H9 (cell line): Measurements from ENCODE around the gene GRID1. TPM values are rescaled to one million over a fixed set of nuclear protein-coding genes. Genes with fewer than 3 reads are reported as not detected.

ENCODE experiments used
- DNase-seq: peaks from one replicate; pipeline ENCODE4 v3.0.0-alpha.2; 2017
- H2AFZ ChIP-seq: one replicate; pipeline ENCODE4 v1.6.1; 2013; ENCODE audit warnings: mild to moderate bottlenecking, low read length, control low read depth, moderate library complexity
- H2AK5ac ChIP-seq: 2 replicates; pipeline ENCODE4 v1.6.1; 2013; ENCODE audit warnings: low read length, control low read depth, mixed read lengths; ENCODE audit not compliant: insufficient read length
- H2BK120ac ChIP-seq: one replicate; pipeline ENCODE4 v1.6.1; 2013; ENCODE audit warnings: low read depth, mild to moderate bottlenecking, low read length, control low read depth, inconsistent platforms; ENCODE audit not compliant: poor library complexity, severe bottlenecking
- H2BK12ac ChIP-seq: 2 replicates; pipeline ENCODE4 v1.6.1; 2013; ENCODE audit warnings: low read length, control low read depth, mixed read lengths, low read depth; ENCODE audit not compliant: insufficient read length
- H2BK15ac ChIP-seq: 2 replicates; pipeline ENCODE4 v1.6.1; 2013; ENCODE audit warnings: low read depth, low read length, control low read depth
- H2BK20ac ChIP-seq: one replicate; pipeline ENCODE4 v1.6.1; 2013; ENCODE audit warnings: low read depth, mild to moderate bottlenecking, low read length, control low read depth, inconsistent platforms; ENCODE audit not compliant: poor library complexity, severe bottlenecking
- H2BK5ac ChIP-seq: 2 replicates; pipeline ENCODE4 v1.6.1; 2013; ENCODE audit warnings: low read length, control low read depth, mixed read lengths; ENCODE audit not compliant: insufficient read length
- H3K14ac ChIP-seq: 2 replicates; pipeline ENCODE4 v1.6.1; 2013; ENCODE audit warnings: low read length, control low read depth; ENCODE audit not compliant: insufficient read depth
- H3K18ac ChIP-seq: 2 replicates; pipeline ENCODE4 v1.6.1; 2013; ENCODE audit warnings: low read depth, mild to moderate bottlenecking, mixed read lengths, low read length, control low read depth; ENCODE audit not compliant: insufficient read length
- H3K23ac ChIP-seq: 2 replicates; pipeline ENCODE4 v1.6.1; 2013; ENCODE audit warnings: low read length, control low read depth, mixed read lengths, low read depth; ENCODE audit not compliant: insufficient read length
- H3K23me2 ChIP-seq: 2 replicates; pipeline ENCODE4 v1.6.1; 2013; ENCODE audit warnings: low read depth, mild to moderate bottlenecking, mixed read lengths, low read length, control low read depth; ENCODE audit not compliant: insufficient read length, poor library complexity, severe bottlenecking
- H3K27ac ChIP-seq: 2 replicates; pipeline ENCODE4 v1.5.1; 2013; ENCODE audit warnings: low read length, control low read depth, mixed read lengths, low read depth; ENCODE audit not compliant: insufficient read length
- H3K27me3 ChIP-seq: 2 replicates; pipeline ENCODE4 v1.6.1; 2013; ENCODE audit warnings: low read length, control low read depth, inconsistent platforms; ENCODE audit not compliant: insufficient read depth
- H3K4ac ChIP-seq: 2 replicates; pipeline ENCODE4 v1.6.1; 2013; ENCODE audit warnings: low read depth, mild to moderate bottlenecking, control low read depth, inconsistent platforms, low read length, moderate library complexity
- H3K4me1 ChIP-seq: 2 replicates; pipeline ENCODE4 v1.6.1; 2013; ENCODE audit warnings: low read length, control low read depth, inconsistent platforms; ENCODE audit not compliant: insufficient read depth
- H3K4me2 ChIP-seq: 2 replicates; pipeline ENCODE4 v1.6.1; 2013; ENCODE audit warnings: low read length, control low read depth, mixed read lengths; ENCODE audit not compliant: insufficient read length, insufficient read depth
- H3K56ac ChIP-seq: 2 replicates; pipeline ENCODE4 v1.6.1; 2013; ENCODE audit warnings: low read depth, mild to moderate bottlenecking, mixed read lengths, low read length, control low read depth; ENCODE audit not compliant: insufficient read length
- H3K79me1 ChIP-seq: 2 replicates; pipeline ENCODE4 v1.6.1; 2013; ENCODE audit warnings: low read depth, mild to moderate bottlenecking, moderate library complexity, low read length, control low read depth, inconsistent platforms; ENCODE audit not compliant: insufficient read depth, poor library complexity, severe bottlenecking
- H3K79me2 ChIP-seq: 2 replicates; pipeline ENCODE4 v1.6.1; 2013; ENCODE audit warnings: low read length, control low read depth, inconsistent platforms; ENCODE audit not compliant: insufficient read depth
- H3K9ac ChIP-seq: 2 replicates; pipeline ENCODE4 v1.6.1; 2013; ENCODE audit warnings: low read length, control low read depth, mixed read lengths; ENCODE audit not compliant: insufficient read length; ENCODE audit errors: extremely low read depth
- H3K9me3 ChIP-seq: one replicate; pipeline ENCODE4 v1.6.1; 2013; ENCODE audit warnings: low read depth, low read length, inconsistent platforms; ENCODE audit not compliant: control insufficient read depth
- H3T11ph ChIP-seq: one replicate; pipeline ENCODE4 v1.6.1; 2013; ENCODE audit warnings: mild to moderate bottlenecking, low read length, control low read depth, inconsistent platforms
- H4K20me1 ChIP-seq: one replicate; pipeline ENCODE4 v1.6.1; 2013; ENCODE audit not compliant: control insufficient read depth, insufficient read length, insufficient read depth
- H4K5ac ChIP-seq: 2 replicates; pipeline ENCODE4 v1.6.1; 2013; ENCODE audit warnings: low read depth, mild to moderate bottlenecking, mixed read lengths, low read length, control low read depth; ENCODE audit not compliant: insufficient read length
- H4K8ac ChIP-seq: replicated peaks from 2 replicates; pipeline ENCODE4 v1.6.1; 2013; ENCODE audit warnings: low read length, control low read depth, mixed read lengths, low read depth; ENCODE audit not compliant: insufficient read length
- H4K91ac ChIP-seq: 2 replicates; pipeline ENCODE4 v1.6.1; 2013; ENCODE audit warnings: low read depth, mild to moderate bottlenecking, moderate library complexity, mixed read lengths, low read length, control low read depth; ENCODE audit not compliant: insufficient read length
- H3K27ac Mint-ChIP-seq, 3 experiments: 2 replicates in 2 of 3; 3 replicates in 1 of 3; pipeline ENCODE4 v1.8.0; 2020 to 2021; ENCODE audit warnings: mixed read lengths in 3 of 3, mild to moderate bottlenecking in 1 of 3, moderate library complexity in 1 of 3
- H3K27me3 Mint-ChIP-seq: 2 replicates; pipeline ENCODE4 v1.8.0; 2021; ENCODE audit warnings: low read depth, mild to moderate bottlenecking, moderate library complexity, mixed read lengths
- H3K36me3 Mint-ChIP-seq, 3 experiments: 2 replicates in 2 of 3; 3 replicates in 1 of 3; pipeline ENCODE4 v1.8.0; 2020 to 2021; ENCODE audit warnings: low read depth in 3 of 3, mixed read lengths in 3 of 3; ENCODE audit not compliant: insufficient read depth in 1 of 3
- H3K4me1 Mint-ChIP-seq, 2 experiments: 2 replicates each; pipeline ENCODE4 v1.8.0; 2020; ENCODE audit warnings: mixed read lengths in 2 of 2
- H3K4me3 Mint-ChIP-seq, 2 experiments: 2 replicates in 1 of 2; 3 replicates in 1 of 2; pipeline ENCODE4 v1.8.0; 2020 to 2021; ENCODE audit warnings: mild to moderate bottlenecking in 2 of 2, mixed read lengths in 2 of 2, moderate library complexity in 1 of 2
- H3K9me3 Mint-ChIP-seq, 2 experiments: 2 replicates in 1 of 2; 3 replicates in 1 of 2; pipeline ENCODE4 v1.8.0; 2020; ENCODE audit warnings: mild to moderate bottlenecking in 2 of 2, mixed read lengths in 2 of 2, moderate library complexity in 1 of 2
- CTCF ChIP-seq: fragments of 200-600 bp; sonication (generic); conservative IDR thresholded peaks from 3 replicates; pipeline ENCODE4 v1.8.0; 2021; ENCODE audit warnings: antibody characterized with exemption, mild to moderate bottlenecking
- WGBS: extraction: QIAGEN DNeasy Blood & Tissue Kit; methylation state at CpG from one replicate; pipeline ENCODE4 v1.1.7; 2013; ENCODE audit warnings: missing lambda C conversion rate, low lambda C conversion rate, mixed read lengths; ENCODE audit not compliant: insufficient read length; ENCODE audit errors: extremely low coverage; 5-methylcytosine and 5-hydroxymethylcytosine counted together
- total RNA-seq: library from RNA; stranded (reverse); gene quantifications from 2 replicates; pipeline ENCODE4 v1.2.1, GENCODE V29; 2021

GRID1 gene
- total RNA-seq, 1 experiment from 2014 or later = 0.35 TPM

- Histone ChIP-seq H2AK5ac (no peak overlapping the region), H4K91ac (no peak overlapping the region), H3K23me2 (no peaks in the 10 kb centered on the region), H3K79me1 (no peaks in the 10 kb centered on the region), H3K14ac (no peak overlapping the region), H3K9ac (no peak overlapping the region), H2BK15ac (no peak overlapping the region), H2BK120ac (no peak overlapping the region), H3K79me2 (no peaks in the 10 kb centered on the region), H3K4me2 (no peak overlapping the region), H3K56ac (no peak overlapping the region), H3K23ac (no peak overlapping the region), H2AFZ (no peak overlapping the region), H3K27ac (no peak overlapping the region), H2BK12ac (no peak overlapping the region), H3K9me3 (no peaks in the 10 kb centered on the region), H4K20me1 (no peaks in the 10 kb centered on the region), H2BK20ac (no peak overlapping the region), H3K4me1 (no peaks in the 10 kb centered on the region), H3K4ac (no peak overlapping the region), H4K5ac (no peak overlapping the region), H3K18ac (no peak overlapping the region), H3T11ph (no peak overlapping the region), H2BK5ac (no peak overlapping the region), H4K8ac (no peak overlapping the region), H3K27me3 (no peaks in the 10 kb centered on the region)
- whole genome bisulfite sequencing = no CpG with 5 or more reads among the region's 3 CpGs
- no peak for DNase-seq
- H3K4me1 Mint-ChIP-seq = no peaks in the 10 kb centered on the region; a peak in 1 of 4 replicates
- no peak overlapping the region for H3K4me3 Mint-ChIP-seq
- H3K9me3 Mint-ChIP-seq = no peaks in the 10 kb centered on the region
- H3K36me3 Mint-ChIP-seq = no peaks in the 10 kb centered on the region; a peak in 1 of 7 replicates
- no peaks in the 10 kb centered on the region; the same call in 1 of the 2 replicates for H3K27me3 Mint-ChIP-seq
- H3K27ac Mint-ChIP-seq = no peak overlapping the region; a peak in 1 of 7 replicates
- TF ChIP-seq CTCF = no peak
Measured at GRCh38 chr10:85789125-85789524, 577.5 kb downstream of the GRID1 start.
